SU-DHL-6 (cell line): ENCODE results near the gene SRSF9.
"Not testable (repeated sequence)": the region's sequence is repeated elsewhere in the genome, so short reads cannot be mapped to it uniquely, and the experiment has no call there.

ENCODE experiments used
- H2AFZ ChIP-seq: fragments of 200-600 bp; sonication (generic); 2 replicates; pipeline ENCODE4 v1.6.1; 2014; ENCODE audit warnings: low read depth, mild to moderate bottlenecking, moderate library complexity, mixed read lengths, antibody characterized with exemption, low read length; ENCODE audit not compliant: severe bottlenecking
- H3F3A ChIP-seq: fragments of 200-600 bp; shearing (Covaris generic); 2 replicates; pipeline ENCODE4 v1.6.0; 2016; ENCODE audit warnings: antibody characterized with exemption, mild to moderate bottlenecking; ENCODE audit not compliant: insufficient read depth
- H3K27ac ChIP-seq: fragments of 200-600 bp; sonication (generic); 2 replicates; pipeline ENCODE4 v1.5.1; 2016; ENCODE audit warnings: low read depth, mild to moderate bottlenecking, low read length, moderate library complexity, mixed read lengths
- H3K27me3 ChIP-seq: fragments of 200-600 bp; sonication (generic), shearing (Covaris generic); 2 replicates; pipeline ENCODE4 v1.6.0; 2014; ENCODE audit warnings: mild to moderate bottlenecking, low read length
- H3K36me3 ChIP-seq: fragments of 200-600 bp; sonication (generic); 2 replicates; pipeline ENCODE4 v1.6.1; 2014; ENCODE audit warnings: mild to moderate bottlenecking, low read length, mixed read lengths
- H3K4me2 ChIP-seq: fragments of 300-600, 200-600 bp; shearing (Covaris generic), sonication (generic); 2 replicates; pipeline ENCODE4 v1.6.0; 2014; ENCODE audit warnings: low read length, low read depth, mild to moderate bottlenecking; ENCODE audit not compliant: poor library complexity, severe bottlenecking
- H3K4me3 ChIP-seq: fragments of 200-600 bp; sonication (generic); 2 replicates; pipeline ENCODE4 v1.5.1; 2014; ENCODE audit warnings: antibody characterized with exemption, low read length, mild to moderate bottlenecking, mixed read lengths; ENCODE audit not compliant: insufficient read depth, poor library complexity, severe bottlenecking
- H3K79me2 ChIP-seq: fragments of 200-600 bp; sonication (generic); 2 replicates; pipeline ENCODE4 v1.6.1; 2014; ENCODE audit warnings: mild to moderate bottlenecking, low read length, moderate library complexity; ENCODE audit not compliant: insufficient read depth
- H3K9ac ChIP-seq: fragments of 200-600 bp; sonication (generic); 2 replicates; pipeline ENCODE4 v1.7.0; 2014; ENCODE audit warnings: mild to moderate bottlenecking, low read length
- H3K9me2 ChIP-seq: fragments of 200-600 bp; sonication (generic); replicated peaks from 2 replicates; pipeline ENCODE4 v1.6.1; 2014; ENCODE audit warnings: low read length; ENCODE audit not compliant: insufficient read depth
- H3K9me3 ChIP-seq: fragments of 200-600 bp; sonication (generic); 2 replicates; pipeline ENCODE4 v1.6.1; 2014; ENCODE audit warnings: low read length, mixed read lengths; ENCODE audit not compliant: insufficient read depth
- H4K20me1 ChIP-seq: fragments of 200-600 bp; sonication (generic); 2 replicates; pipeline ENCODE4 v1.6.1; 2014; ENCODE audit warnings: low read depth, mild to moderate bottlenecking, antibody characterized with exemption, low read length, moderate library complexity, mixed read lengths
- EZH2phosphoT487 ChIP-seq: fragments of 200-600 bp; sonication (generic), shearing (Covaris generic); conservative IDR thresholded peaks from 2 replicates; pipeline ENCODE4 v1.6.1; 2018; ENCODE audit warnings: mild to moderate bottlenecking, antibody characterized with exemption, low read length, moderate library complexity, mixed read lengths
- TF ChIP-seq, protein P1 (sequence below): fragments of 200-600 bp; sonication (generic); IDR thresholded peaks from one replicate; pipeline ENCODE4 v1.5.1; 2017; ENCODE audit warnings: antibody characterized with exemption, mild to moderate bottlenecking, low read length, moderate library complexity; ENCODE audit not compliant: insufficient read depth, poor library complexity, severe bottlenecking

The SRSF9 gene

DNA sequence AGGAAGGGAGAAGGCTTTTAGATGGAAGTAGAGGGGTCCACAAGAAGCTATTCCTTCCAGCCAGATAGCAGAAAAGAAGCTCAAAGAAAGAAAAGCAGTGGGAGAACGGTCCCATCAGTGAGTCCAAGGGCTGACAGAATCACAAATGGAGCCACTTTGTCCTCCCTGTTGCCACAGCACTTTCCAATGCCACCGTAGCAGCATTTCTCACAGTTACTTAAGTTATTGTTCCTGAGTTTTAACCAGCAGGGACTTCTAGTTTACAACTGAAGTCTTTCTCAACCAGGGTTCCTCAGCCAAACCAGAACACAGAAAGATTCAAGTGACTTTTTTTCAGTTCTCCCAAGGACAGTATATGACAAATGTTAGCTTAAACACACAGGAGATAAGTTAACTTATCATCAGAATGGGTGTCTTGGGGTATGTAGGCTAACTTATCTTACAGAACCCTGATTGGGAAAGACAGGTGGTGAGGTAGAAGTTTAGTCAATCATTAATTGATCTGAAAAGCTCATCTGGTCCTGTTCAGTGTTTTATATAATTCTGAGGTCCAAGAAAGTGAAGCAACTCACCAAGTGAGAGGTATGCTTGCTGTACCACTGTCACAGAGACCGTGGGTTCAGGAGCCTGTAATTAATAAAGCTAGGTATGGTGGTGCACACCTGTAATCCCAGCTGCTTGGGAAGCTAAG, 16.3 kb downstream of the SRSF9 start:
- Histone ChIP-seq H3K36me3 (0 out of 2 replicates have a peak, but pooled peaks cover 4% of the 10 kb centered on the region), H3K9ac (no peak overlapping the region), H3F3A (peaks cover 23% of the 10 kb centered on the region; the same call in 1 of the 2 replicates), H3K27me3 (no peaks in the 10 kb centered on the region), H3K9me3 (no peaks in the 10 kb centered on the region), H2AFZ (no peak overlapping the region), H3K4me3 (no peak overlapping the region), H3K9me2 (no peaks in the 10 kb centered on the region), H3K4me2 (no peak overlapping the region), H3K79me2 (peaks cover 25% of the 10 kb centered on the region), H4K20me1 (no peaks in the 10 kb centered on the region; the same call in 1 of the 2 replicates), H3K27ac (no peak overlapping the region)
- TF ChIP-seq, protein P1, sequence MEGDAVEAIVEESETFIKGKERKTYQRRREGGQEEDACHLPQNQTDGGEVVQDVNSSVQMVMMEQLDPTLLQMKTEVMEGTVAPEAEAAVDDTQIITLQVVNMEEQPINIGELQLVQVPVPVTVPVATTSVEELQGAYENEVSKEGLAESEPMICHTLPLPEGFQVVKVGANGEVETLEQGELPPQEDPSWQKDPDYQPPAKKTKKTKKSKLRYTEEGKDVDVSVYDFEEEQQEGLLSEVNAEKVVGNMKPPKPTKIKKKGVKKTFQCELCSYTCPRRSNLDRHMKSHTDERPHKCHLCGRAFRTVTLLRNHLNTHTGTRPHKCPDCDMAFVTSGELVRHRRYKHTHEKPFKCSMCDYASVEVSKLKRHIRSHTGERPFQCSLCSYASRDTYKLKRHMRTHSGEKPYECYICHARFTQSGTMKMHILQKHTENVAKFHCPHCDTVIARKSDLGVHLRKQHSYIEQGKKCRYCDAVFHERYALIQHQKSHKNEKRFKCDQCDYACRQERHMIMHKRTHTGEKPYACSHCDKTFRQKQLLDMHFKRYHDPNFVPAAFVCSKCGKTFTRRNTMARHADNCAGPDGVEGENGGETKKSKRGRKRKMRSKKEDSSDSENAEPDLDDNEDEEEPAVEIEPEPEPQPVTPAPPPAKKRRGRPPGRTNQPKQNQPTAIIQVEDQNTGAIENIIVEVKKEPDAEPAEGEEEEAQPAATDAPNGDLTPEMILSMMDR: no peak
- no peak for TF ChIP-seq EZH2phosphoT487

DNA sequence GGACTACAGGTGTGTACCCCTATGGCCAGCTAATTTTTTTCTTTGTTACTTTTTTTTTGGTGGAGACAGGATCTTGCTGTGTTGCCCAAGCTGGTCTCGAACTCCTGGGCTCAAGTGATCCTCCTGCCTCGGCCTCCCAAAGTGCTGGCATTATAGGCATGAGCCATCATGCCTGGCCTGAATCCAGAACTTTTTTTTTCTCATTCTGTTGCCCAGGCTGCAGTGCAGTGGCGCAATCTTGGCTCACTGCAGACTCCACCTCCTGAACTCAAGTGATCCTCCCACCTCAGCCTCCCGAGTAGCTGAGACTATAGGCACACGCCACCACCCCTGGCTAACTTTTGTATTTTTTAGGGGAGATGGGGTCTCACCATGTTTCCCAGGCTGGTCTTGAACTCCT, 17.0 kb downstream of the SRSF9 start:
- H3K4me3 ChIP-seq, H3K9me3 ChIP-seq, H3K27ac ChIP-seq, H2AFZ ChIP-seq, H3K4me2 ChIP-seq, H3K36me3 ChIP-seq, H3K27me3 ChIP-seq, H4K20me1 ChIP-seq, H3K9ac ChIP-seq, H3K9me2 ChIP-seq: not testable (repeated sequence)
- Histone ChIP-seq H3K79me2 (peaks cover 31% of the 10 kb centered on the region), H3F3A (peaks cover 23% of the 10 kb centered on the region; the same call in 1 of the 2 replicates)

DNA sequence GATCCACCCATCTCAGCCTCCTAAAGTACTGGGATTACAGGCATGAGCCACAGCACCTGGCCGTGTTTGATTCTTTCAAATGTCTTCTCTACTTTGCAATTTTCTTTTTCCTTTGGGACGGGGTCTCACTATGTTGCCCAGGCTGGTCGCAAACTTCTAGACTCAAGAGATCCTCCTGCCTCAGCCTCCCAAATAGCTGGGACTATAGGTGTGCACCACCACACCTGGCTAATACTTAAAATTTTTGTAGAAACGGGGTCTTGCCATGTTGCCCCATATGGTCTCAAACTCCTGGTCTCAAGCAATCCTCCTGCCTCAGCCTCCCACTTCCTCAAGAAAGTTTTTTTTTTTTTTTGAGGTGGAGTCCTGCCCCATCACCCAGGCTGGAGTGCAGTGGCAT, 21.6 kb downstream of the SRSF9 start:
- no peak overlapping the region for H2AFZ ChIP-seq
- H3K36me3 ChIP-seq: 0 out of 2 replicates have a peak, but pooled peaks cover 4% of the 10 kb centered on the region
- no peaks in the 10 kb centered on the region for H3K9me3 ChIP-seq
- H3F3A ChIP-seq: peaks cover 18% of the 10 kb centered on the region
- H3K27me3 ChIP-seq: no peaks in the 10 kb centered on the region
- peak overlapping the region; percentile 91 for H3K4me3 ChIP-seq
- TF ChIP-seq, protein P1: no peak
- peaks cover 51% of the 10 kb centered on the region for H3K79me2 ChIP-seq
- peak overlapping the region; percentile 90; the same call in 1 of the 2 replicates for H3K9ac ChIP-seq
- H4K20me1 ChIP-seq: no peaks in the 10 kb centered on the region
- H3K4me2 ChIP-seq: peak overlapping the region; percentile 78
- H3K27ac ChIP-seq: no peak overlapping the region
- H3K9me2 ChIP-seq: no peaks in the 10 kb centered on the region

DNA sequence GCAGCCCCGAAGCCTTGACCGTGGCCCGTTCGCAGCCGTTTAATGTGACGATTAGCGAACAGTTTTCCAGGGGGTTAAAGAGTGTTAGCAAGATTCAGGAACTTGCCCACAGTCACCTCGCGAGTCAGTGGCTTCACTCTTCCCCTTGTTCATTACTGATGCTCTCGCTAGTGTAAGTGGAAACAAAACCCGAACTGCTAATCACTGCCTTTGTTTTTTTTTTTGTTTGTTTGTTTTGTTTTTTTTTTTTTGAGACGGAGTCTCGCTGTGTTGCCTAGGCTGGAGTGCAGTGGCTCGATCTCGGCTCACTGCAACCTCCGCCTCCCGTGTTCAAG, 22.7 kb downstream of the SRSF9 start:
- peak overlapping the region; percentile 72 for H2AFZ ChIP-seq
- peak overlapping the region; percentile 90 for H3K9ac ChIP-seq
- H3K4me3 ChIP-seq: peak overlapping the region; percentile 91
- H4K20me1 ChIP-seq, H3K36me3 ChIP-seq, H3K9me3 ChIP-seq, H3K27me3 ChIP-seq, H3K9me2 ChIP-seq: not testable (repeated sequence)
- H3K4me2 ChIP-seq: peak overlapping the region; percentile 78
- peak overlapping the region; percentile 74; the same call in 1 of the 2 replicates for H3K27ac ChIP-seq
- peaks cover 51% of the 10 kb centered on the region for H3K79me2 ChIP-seq
- peaks cover 18% of the 10 kb centered on the region for H3F3A ChIP-seq
